ENCODE measurements around the gene TEX10. TPM values are rescaled to one million over a fixed set of nuclear protein-coding genes. Genes with fewer than 3 reads are reported as not detected.

The TEX10 gene
- total RNA-seq, 1 donor, result 29.3 TPM

DNA sequence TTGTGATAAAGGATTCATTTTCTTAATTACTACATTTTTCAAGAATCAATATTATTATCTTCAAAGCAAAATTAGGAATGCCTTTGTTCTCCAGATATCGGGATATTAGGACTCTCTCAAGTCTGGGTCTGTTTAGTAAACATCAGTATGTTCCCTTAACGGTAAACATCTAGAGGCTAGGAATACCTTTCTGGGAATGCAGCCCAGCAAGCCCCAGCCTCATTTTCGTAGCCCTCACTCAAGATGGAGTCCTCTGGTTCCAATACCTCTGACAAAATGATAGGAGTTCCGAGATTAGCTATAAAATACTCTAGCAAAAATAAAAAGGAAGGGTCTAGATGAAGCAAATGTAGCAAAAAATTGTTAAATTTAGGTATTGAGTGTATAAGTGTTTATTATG, 84.5 kb downstream of the TEX10 start:
- TF ChIP-seq, protein P1, sequence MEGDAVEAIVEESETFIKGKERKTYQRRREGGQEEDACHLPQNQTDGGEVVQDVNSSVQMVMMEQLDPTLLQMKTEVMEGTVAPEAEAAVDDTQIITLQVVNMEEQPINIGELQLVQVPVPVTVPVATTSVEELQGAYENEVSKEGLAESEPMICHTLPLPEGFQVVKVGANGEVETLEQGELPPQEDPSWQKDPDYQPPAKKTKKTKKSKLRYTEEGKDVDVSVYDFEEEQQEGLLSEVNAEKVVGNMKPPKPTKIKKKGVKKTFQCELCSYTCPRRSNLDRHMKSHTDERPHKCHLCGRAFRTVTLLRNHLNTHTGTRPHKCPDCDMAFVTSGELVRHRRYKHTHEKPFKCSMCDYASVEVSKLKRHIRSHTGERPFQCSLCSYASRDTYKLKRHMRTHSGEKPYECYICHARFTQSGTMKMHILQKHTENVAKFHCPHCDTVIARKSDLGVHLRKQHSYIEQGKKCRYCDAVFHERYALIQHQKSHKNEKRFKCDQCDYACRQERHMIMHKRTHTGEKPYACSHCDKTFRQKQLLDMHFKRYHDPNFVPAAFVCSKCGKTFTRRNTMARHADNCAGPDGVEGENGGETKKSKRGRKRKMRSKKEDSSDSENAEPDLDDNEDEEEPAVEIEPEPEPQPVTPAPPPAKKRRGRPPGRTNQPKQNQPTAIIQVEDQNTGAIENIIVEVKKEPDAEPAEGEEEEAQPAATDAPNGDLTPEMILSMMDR (IDR thresholded peaks at IDR 0.05; ENCODE audit: extremely low read depth, low read depth, low read length), result no peak
- DNase-seq (ENCODE audit: insufficient read length, low spot score, missing footprints), result no peak
- Histone ChIP-seq H3K9me3 (ENCODE audit: low read depth, low read length) (no peaks in the 10 kb centered on the region), H4K20me1 (ENCODE audit: insufficient read depth, low read length) (no peaks in the 10 kb centered on the region), H3K4me3 (ENCODE audit: insufficient read depth, low read length) (no peak overlapping the region), H2AFZ (ENCODE audit: low read length) (no peak overlapping the region), H3K27ac (ENCODE audit: low read depth, low read length) (no peak overlapping the region), H3K79me2 (ENCODE audit: insufficient read depth, low read length) (no peaks in the 10 kb centered on the region), H3K4me1 (ENCODE audit: insufficient read depth, low read length) (no peaks in the 10 kb centered on the region), H3K27me3 (ENCODE audit: insufficient read depth, low read length) (no peaks in the 10 kb centered on the region), H3K4me2 (ENCODE audit: insufficient read depth, low read length) (no peak overlapping the region), H3K36me3 (ENCODE audit: insufficient read depth, low read length) (no peaks in the 10 kb centered on the region)

DNA sequence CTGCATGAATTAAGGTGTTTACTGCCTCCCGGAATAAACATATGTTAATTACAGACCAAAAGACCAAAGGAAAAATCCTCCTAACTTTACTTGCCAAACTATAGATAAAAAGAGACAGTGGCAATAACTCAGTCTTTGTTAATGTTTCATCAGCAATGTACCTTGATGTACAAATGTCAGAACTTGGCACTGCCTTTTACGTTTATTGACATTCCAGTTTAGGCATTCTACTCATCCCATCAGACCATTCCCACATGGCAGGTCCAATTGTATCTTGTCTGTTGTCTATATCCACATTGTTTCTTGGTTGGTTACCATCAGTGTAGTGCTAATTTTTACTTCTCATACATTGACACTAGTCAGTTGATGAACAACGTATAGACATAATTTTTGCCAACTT, 85.5 kb downstream of the TEX10 start:
- no peaks in the 10 kb centered on the region for H3K36me3 ChIP-seq (ENCODE audit: insufficient read depth, low read length)
- H3K4me1 ChIP-seq (ENCODE audit: insufficient read depth, low read length), result no peaks in the 10 kb centered on the region
- H2AFZ ChIP-seq (ENCODE audit: low read length), result no peak overlapping the region
- TF ChIP-seq, protein P1 (IDR thresholded peaks at IDR 0.05; ENCODE audit: extremely low read depth, low read depth, low read length), result no peak
- no peak overlapping the region for H3K27ac ChIP-seq (ENCODE audit: low read depth, low read length)
- DNase-seq (ENCODE audit: insufficient read length, low spot score, missing footprints), result no peak
- no peak overlapping the region for H3K4me2 ChIP-seq (ENCODE audit: insufficient read depth, low read length)
- no peak overlapping the region for H3K4me3 ChIP-seq (ENCODE audit: insufficient read depth, low read length)
- H4K20me1 ChIP-seq (ENCODE audit: insufficient read depth, low read length), result no peaks in the 10 kb centered on the region
- no peaks in the 10 kb centered on the region for H3K79me2 ChIP-seq (ENCODE audit: insufficient read depth, low read length)
- no peaks in the 10 kb centered on the region for H3K27me3 ChIP-seq (ENCODE audit: insufficient read depth, low read length)
- H3K9me3 ChIP-seq (ENCODE audit: low read depth, low read length), result no peaks in the 10 kb centered on the region

Other genes starting within 250 kb of the TEX10 start
- 67.3 and 76.3 TPM in 2 replicates for gene MSANTD3, start 74.2 kb upstream of the TEX10 start, total RNA-seq
- gene TMEFF1, start 120.2 kb upstream of the TEX10 start, total RNA-seq, result 0.72 and 1.2 TPM in 2 replicates
- 1.4 and 1.5 TPM in 2 replicates for gene CAVIN4, start 225.1 kb upstream of the TEX10 start, total RNA-seq